Hepatocyte (in vitro differentiated cells): ENCODE measurements around the gene AQP12B.

ENCODE experiments used
- EZH2 ChIP-seq: fragments of 200-600 bp; sonication (generic); IDR thresholded peaks from 2 replicates; pipeline ENCODE4 v1.6.1; 2016; ENCODE audit warnings: antibody characterized with exemption, mild to moderate bottlenecking, borderline replicate concordance
- TF ChIP-seq, protein P1 (sequence below): fragments of 200-600 bp; sonication (generic); IDR thresholded peaks from 2 replicates; pipeline ENCODE4 v1.5.1; 2016; ENCODE audit warnings: antibody characterized with exemption, mild to moderate bottlenecking; ENCODE audit not compliant: poor library complexity

DNA sequence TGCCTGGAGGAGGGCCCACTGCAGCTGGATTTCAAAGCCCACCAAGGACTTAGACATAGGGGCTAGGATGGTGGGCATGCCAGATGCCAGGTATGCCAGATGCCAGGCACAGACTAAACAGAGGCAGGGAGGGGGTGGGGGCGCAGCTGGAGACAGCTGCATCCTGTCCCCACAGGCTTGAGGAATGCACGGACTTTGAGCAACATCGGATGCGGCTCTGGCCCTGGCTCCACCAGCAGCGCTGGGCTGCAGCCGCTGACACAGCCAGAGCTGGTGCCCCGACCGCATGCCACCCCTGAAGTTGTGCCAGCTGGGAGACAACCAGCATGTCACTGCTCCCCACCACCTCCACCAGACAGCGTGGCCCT, 48.5 kb upstream of the AQP12B start:
- TF ChIP-seq, protein P1, sequence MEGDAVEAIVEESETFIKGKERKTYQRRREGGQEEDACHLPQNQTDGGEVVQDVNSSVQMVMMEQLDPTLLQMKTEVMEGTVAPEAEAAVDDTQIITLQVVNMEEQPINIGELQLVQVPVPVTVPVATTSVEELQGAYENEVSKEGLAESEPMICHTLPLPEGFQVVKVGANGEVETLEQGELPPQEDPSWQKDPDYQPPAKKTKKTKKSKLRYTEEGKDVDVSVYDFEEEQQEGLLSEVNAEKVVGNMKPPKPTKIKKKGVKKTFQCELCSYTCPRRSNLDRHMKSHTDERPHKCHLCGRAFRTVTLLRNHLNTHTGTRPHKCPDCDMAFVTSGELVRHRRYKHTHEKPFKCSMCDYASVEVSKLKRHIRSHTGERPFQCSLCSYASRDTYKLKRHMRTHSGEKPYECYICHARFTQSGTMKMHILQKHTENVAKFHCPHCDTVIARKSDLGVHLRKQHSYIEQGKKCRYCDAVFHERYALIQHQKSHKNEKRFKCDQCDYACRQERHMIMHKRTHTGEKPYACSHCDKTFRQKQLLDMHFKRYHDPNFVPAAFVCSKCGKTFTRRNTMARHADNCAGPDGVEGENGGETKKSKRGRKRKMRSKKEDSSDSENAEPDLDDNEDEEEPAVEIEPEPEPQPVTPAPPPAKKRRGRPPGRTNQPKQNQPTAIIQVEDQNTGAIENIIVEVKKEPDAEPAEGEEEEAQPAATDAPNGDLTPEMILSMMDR = no peak
- TF ChIP-seq EZH2 = no peak
